Activated naive CD4-positive, alpha-beta T cell (primary cell): Measurements from ENCODE around the gene ARHGAP42.
"Not testable (repeated sequence)": the region's sequence is repeated elsewhere in the genome, so short reads cannot be mapped to it uniquely, and the experiment has no call there.

Source experiments
- DNase-seq, 4 experiments: peaks; one replicate each; lab custom pipeline; 2025; lab: John Stamatoyannopoulos, UW

Gene ARHGAP42

GRCh38 chr11:100719809-100720221, 32.7 kb downstream of the ARHGAP42 start:
- no peak for DNase-seq

- no peak for DNase-seq
Measured at GRCh38 chr11:100726680-100727079, 39.6 kb downstream of the ARHGAP42 start.

- no peak for DNase-seq
Measured at GRCh38 chr11:100727410-100727809, 40.3 kb downstream of the ARHGAP42 start.

- no peak for DNase-seq
Measured at GRCh38 chr11:100730266-100730665, 43.2 kb downstream of the ARHGAP42 start.

GRCh38 chr11:100731471-100731870, 44.4 kb downstream of the ARHGAP42 start:
- no peak for DNase-seq

GRCh38 chr11:100732949-100733348, 45.9 kb downstream of the ARHGAP42 start:
- DNase-seq = no peak

- DNase-seq = no peak
Measured at GRCh38 chr11:100734743-100735527, 47.8 kb downstream of the ARHGAP42 start.

- DNase-seq = no peak
Measured at GRCh38 chr11:100735949-100736675, 49.0 kb downstream of the ARHGAP42 start.

- DNase-seq = no peak
Measured at GRCh38 chr11:100738701-100739270, 51.7 kb downstream of the ARHGAP42 start.

GRCh38 chr11:100739666-100740065, 52.6 kb downstream of the ARHGAP42 start:
- no peak for DNase-seq

- DNase-seq = no peak
Measured at GRCh38 chr11:100740440-100740839, 53.4 kb downstream of the ARHGAP42 start.

- DNase-seq = no peak
Measured at GRCh38 chr11:100741866-100742625, 55.0 kb downstream of the ARHGAP42 start.

GRCh38 chr11:100746448-100746847, 59.4 kb downstream of the ARHGAP42 start:
- no peak for DNase-seq

GRCh38 chr11:100748153-100748552, 61.1 kb downstream of the ARHGAP42 start:
- no peak for DNase-seq

- not testable (repeated sequence) for DNase-seq
Measured at GRCh38 chr11:100749887-100750565, 62.9 kb downstream of the ARHGAP42 start.

GRCh38 chr11:100750566-100750891, 63.4 kb downstream of the ARHGAP42 start:
- not testable (repeated sequence) for DNase-seq

GRCh38 chr11:100752371-100753171, 65.5 kb downstream of the ARHGAP42 start:
- no peak for DNase-seq

GRCh38 chr11:100753172-100753543, 66.1 kb downstream of the ARHGAP42 start:
- DNase-seq = no peak

GRCh38 chr11:100753571-100753970, 66.5 kb downstream of the ARHGAP42 start:
- DNase-seq = no peak

- no peak for DNase-seq
Measured at GRCh38 chr11:100756559-100756958, 69.5 kb downstream of the ARHGAP42 start.

- no peak for DNase-seq
Measured at GRCh38 chr11:100757646-100758045, 70.6 kb downstream of the ARHGAP42 start.
